H9 (cell line): ENCODE data around the gene NUP58. TPM values are rescaled to one million over a fixed set of nuclear protein-coding genes. Genes with fewer than 3 reads are reported as not detected.

Experiments
- DNase-seq: peaks from one replicate; pipeline ENCODE4 v3.0.0-alpha.2; 2017
- H2AFZ ChIP-seq: one replicate; pipeline ENCODE4 v1.6.1; 2013; ENCODE audit warnings: mild to moderate bottlenecking, low read length, control low read depth, moderate library complexity
- H2AK5ac ChIP-seq: 2 replicates; pipeline ENCODE4 v1.6.1; 2013; ENCODE audit warnings: low read length, control low read depth, mixed read lengths; ENCODE audit not compliant: insufficient read length
- H2BK120ac ChIP-seq: one replicate; pipeline ENCODE4 v1.6.1; 2013; ENCODE audit warnings: low read depth, mild to moderate bottlenecking, low read length, control low read depth, inconsistent platforms; ENCODE audit not compliant: poor library complexity, severe bottlenecking
- H2BK12ac ChIP-seq: 2 replicates; pipeline ENCODE4 v1.6.1; 2013; ENCODE audit warnings: low read length, control low read depth, mixed read lengths, low read depth; ENCODE audit not compliant: insufficient read length
- H2BK15ac ChIP-seq: 2 replicates; pipeline ENCODE4 v1.6.1; 2013; ENCODE audit warnings: low read depth, low read length, control low read depth
- H2BK20ac ChIP-seq: one replicate; pipeline ENCODE4 v1.6.1; 2013; ENCODE audit warnings: low read depth, mild to moderate bottlenecking, low read length, control low read depth, inconsistent platforms; ENCODE audit not compliant: poor library complexity, severe bottlenecking
- H2BK5ac ChIP-seq: 2 replicates; pipeline ENCODE4 v1.6.1; 2013; ENCODE audit warnings: low read length, control low read depth, mixed read lengths; ENCODE audit not compliant: insufficient read length
- H3K14ac ChIP-seq: 2 replicates; pipeline ENCODE4 v1.6.1; 2013; ENCODE audit warnings: low read length, control low read depth; ENCODE audit not compliant: insufficient read depth
- H3K18ac ChIP-seq: 2 replicates; pipeline ENCODE4 v1.6.1; 2013; ENCODE audit warnings: low read depth, mild to moderate bottlenecking, mixed read lengths, low read length, control low read depth; ENCODE audit not compliant: insufficient read length
- H3K23ac ChIP-seq: 2 replicates; pipeline ENCODE4 v1.6.1; 2013; ENCODE audit warnings: low read length, control low read depth, mixed read lengths, low read depth; ENCODE audit not compliant: insufficient read length
- H3K23me2 ChIP-seq: 2 replicates; pipeline ENCODE4 v1.6.1; 2013; ENCODE audit warnings: low read depth, mild to moderate bottlenecking, mixed read lengths, low read length, control low read depth; ENCODE audit not compliant: insufficient read length, poor library complexity, severe bottlenecking
- H3K27ac ChIP-seq: 2 replicates; pipeline ENCODE4 v1.5.1; 2013; ENCODE audit warnings: low read length, control low read depth, mixed read lengths, low read depth; ENCODE audit not compliant: insufficient read length
- H3K27me3 ChIP-seq: 2 replicates; pipeline ENCODE4 v1.6.1; 2013; ENCODE audit warnings: low read length, control low read depth, inconsistent platforms; ENCODE audit not compliant: insufficient read depth
- H3K4ac ChIP-seq: 2 replicates; pipeline ENCODE4 v1.6.1; 2013; ENCODE audit warnings: low read depth, mild to moderate bottlenecking, control low read depth, inconsistent platforms, low read length, moderate library complexity
- H3K4me1 ChIP-seq: 2 replicates; pipeline ENCODE4 v1.6.1; 2013; ENCODE audit warnings: low read length, control low read depth, inconsistent platforms; ENCODE audit not compliant: insufficient read depth
- H3K4me2 ChIP-seq: 2 replicates; pipeline ENCODE4 v1.6.1; 2013; ENCODE audit warnings: low read length, control low read depth, mixed read lengths; ENCODE audit not compliant: insufficient read length, insufficient read depth
- H3K56ac ChIP-seq: 2 replicates; pipeline ENCODE4 v1.6.1; 2013; ENCODE audit warnings: low read depth, mild to moderate bottlenecking, mixed read lengths, low read length, control low read depth; ENCODE audit not compliant: insufficient read length
- H3K79me1 ChIP-seq: 2 replicates; pipeline ENCODE4 v1.6.1; 2013; ENCODE audit warnings: low read depth, mild to moderate bottlenecking, moderate library complexity, low read length, control low read depth, inconsistent platforms; ENCODE audit not compliant: insufficient read depth, poor library complexity, severe bottlenecking
- H3K79me2 ChIP-seq: 2 replicates; pipeline ENCODE4 v1.6.1; 2013; ENCODE audit warnings: low read length, control low read depth, inconsistent platforms; ENCODE audit not compliant: insufficient read depth
- H3K9ac ChIP-seq: 2 replicates; pipeline ENCODE4 v1.6.1; 2013; ENCODE audit warnings: low read length, control low read depth, mixed read lengths; ENCODE audit not compliant: insufficient read length; ENCODE audit errors: extremely low read depth
- H3K9me3 ChIP-seq: one replicate; pipeline ENCODE4 v1.6.1; 2013; ENCODE audit warnings: low read depth, low read length, inconsistent platforms; ENCODE audit not compliant: control insufficient read depth
- H3T11ph ChIP-seq: one replicate; pipeline ENCODE4 v1.6.1; 2013; ENCODE audit warnings: mild to moderate bottlenecking, low read length, control low read depth, inconsistent platforms
- H4K20me1 ChIP-seq: one replicate; pipeline ENCODE4 v1.6.1; 2013; ENCODE audit not compliant: control insufficient read depth, insufficient read length, insufficient read depth
- H4K5ac ChIP-seq: 2 replicates; pipeline ENCODE4 v1.6.1; 2013; ENCODE audit warnings: low read depth, mild to moderate bottlenecking, mixed read lengths, low read length, control low read depth; ENCODE audit not compliant: insufficient read length
- H4K8ac ChIP-seq: replicated peaks from 2 replicates; pipeline ENCODE4 v1.6.1; 2013; ENCODE audit warnings: low read length, control low read depth, mixed read lengths, low read depth; ENCODE audit not compliant: insufficient read length
- H4K91ac ChIP-seq: 2 replicates; pipeline ENCODE4 v1.6.1; 2013; ENCODE audit warnings: low read depth, mild to moderate bottlenecking, moderate library complexity, mixed read lengths, low read length, control low read depth; ENCODE audit not compliant: insufficient read length
- H3K27ac Mint-ChIP-seq, 3 experiments: 2 replicates in 2 of 3; 3 replicates in 1 of 3; pipeline ENCODE4 v1.8.0; 2020 to 2021; ENCODE audit warnings: mixed read lengths in 3 of 3, mild to moderate bottlenecking in 1 of 3, moderate library complexity in 1 of 3
- H3K27me3 Mint-ChIP-seq: 2 replicates; pipeline ENCODE4 v1.8.0; 2021; ENCODE audit warnings: low read depth, mild to moderate bottlenecking, moderate library complexity, mixed read lengths
- H3K36me3 Mint-ChIP-seq, 3 experiments: 2 replicates in 2 of 3; 3 replicates in 1 of 3; pipeline ENCODE4 v1.8.0; 2020 to 2021; ENCODE audit warnings: low read depth in 3 of 3, mixed read lengths in 3 of 3; ENCODE audit not compliant: insufficient read depth in 1 of 3
- H3K4me1 Mint-ChIP-seq, 2 experiments: 2 replicates each; pipeline ENCODE4 v1.8.0; 2020; ENCODE audit warnings: mixed read lengths in 2 of 2
- H3K4me3 Mint-ChIP-seq, 2 experiments: 2 replicates in 1 of 2; 3 replicates in 1 of 2; pipeline ENCODE4 v1.8.0; 2020 to 2021; ENCODE audit warnings: mild to moderate bottlenecking in 2 of 2, mixed read lengths in 2 of 2, moderate library complexity in 1 of 2
- H3K9me3 Mint-ChIP-seq, 2 experiments: 2 replicates in 1 of 2; 3 replicates in 1 of 2; pipeline ENCODE4 v1.8.0; 2020; ENCODE audit warnings: mild to moderate bottlenecking in 2 of 2, mixed read lengths in 2 of 2, moderate library complexity in 1 of 2
- WGBS: extraction: QIAGEN DNeasy Blood & Tissue Kit; methylation state at CpG from one replicate; pipeline ENCODE4 v1.1.7; 2013; ENCODE audit warnings: missing lambda C conversion rate, low lambda C conversion rate, mixed read lengths; ENCODE audit not compliant: insufficient read length; ENCODE audit errors: extremely low coverage; 5-methylcytosine and 5-hydroxymethylcytosine counted together
- total RNA-seq: library from RNA; stranded (reverse); gene quantifications from 2 replicates; pipeline ENCODE4 v1.2.1, GENCODE V29; 2021
- TF ChIP-seq, protein P1 (sequence below): fragments of 200-600 bp; sonication (generic); conservative IDR thresholded peaks from 3 replicates; pipeline ENCODE4 v1.8.0; 2021; ENCODE audit warnings: antibody characterized with exemption, mild to moderate bottlenecking

The NUP58 gene
- total RNA-seq, 1 experiment from 2014 or later = 77.6 TPM

DNA sequence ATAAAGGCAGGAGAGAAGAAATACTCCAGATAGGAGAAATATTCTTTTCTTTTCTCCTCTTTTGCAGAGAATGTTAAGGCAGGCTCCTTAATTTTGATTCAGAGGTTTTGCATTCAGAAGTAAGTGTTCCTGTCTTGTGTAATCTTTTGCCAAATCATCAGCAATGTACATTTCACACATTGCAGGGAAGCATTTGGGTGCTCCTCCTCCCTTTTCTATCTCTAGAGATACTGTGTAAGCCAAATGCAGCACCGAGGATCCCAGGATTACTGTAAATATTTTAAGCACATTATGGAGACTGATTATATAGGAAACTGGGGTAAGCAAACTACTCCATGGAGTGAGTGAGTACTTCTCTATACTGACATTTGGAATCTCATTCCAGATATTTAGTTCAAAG is 77.6 kb downstream of the NUP58 start:
- DNase-seq = no peak
- Histone ChIP-seq H2BK15ac (no peak overlapping the region), H3K14ac (no peak overlapping the region), H2AFZ (no peak overlapping the region), H3K79me1 (no peaks in the 10 kb centered on the region), H3K9ac (no peak overlapping the region), H3K27ac (no peak overlapping the region), H3K4me2 (no peak overlapping the region), H3T11ph (no peak overlapping the region), H3K56ac (no peak overlapping the region), H3K23me2 (no peaks in the 10 kb centered on the region), H3K4me1 (no peaks in the 10 kb centered on the region; the same call in 1 of the 2 replicates), H3K18ac (no peak overlapping the region), H3K23ac (no peak overlapping the region), H4K91ac (no peak overlapping the region), H3K4ac (no peak overlapping the region), H4K8ac (no peak overlapping the region), H2BK120ac (no peak overlapping the region), H4K5ac (no peak overlapping the region), H3K79me2 (no peaks in the 10 kb centered on the region), H2BK5ac (no peak overlapping the region), H3K27me3 (no peaks in the 10 kb centered on the region), H2BK20ac (no peak overlapping the region), H4K20me1 (no peaks in the 10 kb centered on the region), H3K9me3 (no peaks in the 10 kb centered on the region), H2AK5ac (no peak overlapping the region), H2BK12ac (no peak overlapping the region)
- Mint-ChIP-seq H3K4me3 (no peak overlapping the region), H3K4me1 (peaks cover 26 to 30% of the 10 kb centered on the region in 2 experiments), H3K27ac (no peak overlapping the region), H3K9me3 (no peaks in the 10 kb centered on the region; a peak in 1 of 5 replicates), H3K27me3 (peaks cover 12% of the 10 kb centered on the region), H3K36me3 (no peaks in the 10 kb centered on the region)
- TF ChIP-seq, protein P1, sequence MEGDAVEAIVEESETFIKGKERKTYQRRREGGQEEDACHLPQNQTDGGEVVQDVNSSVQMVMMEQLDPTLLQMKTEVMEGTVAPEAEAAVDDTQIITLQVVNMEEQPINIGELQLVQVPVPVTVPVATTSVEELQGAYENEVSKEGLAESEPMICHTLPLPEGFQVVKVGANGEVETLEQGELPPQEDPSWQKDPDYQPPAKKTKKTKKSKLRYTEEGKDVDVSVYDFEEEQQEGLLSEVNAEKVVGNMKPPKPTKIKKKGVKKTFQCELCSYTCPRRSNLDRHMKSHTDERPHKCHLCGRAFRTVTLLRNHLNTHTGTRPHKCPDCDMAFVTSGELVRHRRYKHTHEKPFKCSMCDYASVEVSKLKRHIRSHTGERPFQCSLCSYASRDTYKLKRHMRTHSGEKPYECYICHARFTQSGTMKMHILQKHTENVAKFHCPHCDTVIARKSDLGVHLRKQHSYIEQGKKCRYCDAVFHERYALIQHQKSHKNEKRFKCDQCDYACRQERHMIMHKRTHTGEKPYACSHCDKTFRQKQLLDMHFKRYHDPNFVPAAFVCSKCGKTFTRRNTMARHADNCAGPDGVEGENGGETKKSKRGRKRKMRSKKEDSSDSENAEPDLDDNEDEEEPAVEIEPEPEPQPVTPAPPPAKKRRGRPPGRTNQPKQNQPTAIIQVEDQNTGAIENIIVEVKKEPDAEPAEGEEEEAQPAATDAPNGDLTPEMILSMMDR = no peak
- WGBS = no CpG with 5 or more reads among the region's 1 CpG
